HepG2 (cell line): ENCODE measurements around the gene RCE1. TPM values are rescaled to one million over a fixed set of nuclear protein-coding genes. Genes with fewer than 3 reads are reported as not detected.
"Not testable (repeated sequence)": the region's sequence is repeated elsewhere in the genome, so short reads cannot be mapped to it uniquely, and the experiment has no call there.

Source experiments
- ATAC-seq: fragments of 200-7000 bp; cut with Tn5 transposase; 3 replicates; pipeline ENCODE4 v1.9.1; 2020; ENCODE audit warnings: mild to moderate bottlenecking, moderate library complexity
- BruUV-seq: library from RNA; stranded (reverse); fragments of 400-500 nt; replicated peaks from 2 replicates; lab custom pipeline; 2021; lab: Mats Ljungman, UMichigan
- CTCF ChIA-PET: fragments of 300-600 bp; formaldehyde crosslinking; extraction: SDS; loops from one replicate; lab custom pipeline; 2021; ENCODE audit warnings: low total read pairs, inconsistent platforms, low intra/inter-chr PET ratio; lab: Yijun Ruan, JAX
- POLR2A ChIA-PET: fragments of 350-600 bp; sonication (Branson Sonifier 250); formaldehyde crosslinking; loops from one replicate; lab custom pipeline; 2020; ENCODE audit warnings: antibody characterized with exemption, inconsistent platforms; lab: Yijun Ruan, JAX
- DNase-seq: peaks from one replicate; pipeline ENCODE4 v3.0.0-alpha.2; 2015; ENCODE audit warnings: low spot score
- FAIRE-seq: peaks from 3 replicates; lab custom pipeline; 2011; peaks lifted over from hg19 to GRCh38; lab: Jason Lieb, UNC
- H2AFZ ChIP-seq: one replicate; pipeline ENCODE4 v1.6.1; 2011; ENCODE audit warnings: low read length, inconsistent platforms
- H3K27ac ChIP-seq: fragments of 300-600 bp; 3 replicates; pipeline ENCODE4 v1.8.0; 2011; ENCODE audit warnings: mixed run types, mild to moderate bottlenecking, mixed read lengths, low read length, inconsistent platforms; ENCODE audit not compliant: insufficient read depth; ENCODE audit errors: extremely low read length
- H3K27me3 ChIP-seq, 2 experiments: fragments of 200-600 bp in 1 of 2; 2 replicates in 1 of 2; 3 replicates in 1 of 2; pipeline versions ENCODE4 v1.6.0 to v1.8.0; 2011; ENCODE audit warnings: low read length in 2 of 2, mild to moderate bottlenecking in 2 of 2, moderate library complexity in 2 of 2, inconsistent platforms in 1 of 2; ENCODE audit not compliant: insufficient read depth in 2 of 2, control insufficient read depth in 1 of 2
- H3K36me3 ChIP-seq, 2 experiments: fragments of 200-600 bp in 1 of 2; replicated peaks in 1 of 2; 2 replicates in 1 of 2; 3 replicates in 1 of 2; pipeline versions ENCODE4 v1.5.1 to v1.8.0; 2011; ENCODE audit warnings: low read length in 2 of 2, inconsistent platforms in 1 of 2; ENCODE audit not compliant: insufficient read depth in 2 of 2, control insufficient read depth in 1 of 2
- H3K4me1 ChIP-seq: 2 replicates; pipeline ENCODE4 v1.5.1; 2012; ENCODE audit warnings: low read length, inconsistent platforms; ENCODE audit not compliant: insufficient read depth
- H3K4me2 ChIP-seq: 2 replicates; pipeline ENCODE4 v1.6.0; 2011; ENCODE audit warnings: low read depth, low read length, inconsistent platforms
- H3K4me3 ChIP-seq, 3 experiments: fragments of 200-600 bp in 1 of 3; sonication (generic), shearing (Covaris generic) in 1 of 3; replicated peaks in 1 of 3; 2 replicates each; pipeline ENCODE4 v1.5.1; 2011 to 2016; ENCODE audit warnings: low read length in 3 of 3, inconsistent platforms in 2 of 3, low read depth in 2 of 3, mild to moderate bottlenecking in 2 of 3, control low read depth in 1 of 3, mixed read lengths in 1 of 3; ENCODE audit not compliant: insufficient read depth in 1 of 3
- H3K79me2 ChIP-seq: one replicate; pipeline ENCODE4 v1.6.1; 2011; ENCODE audit warnings: low read length, inconsistent platforms; ENCODE audit not compliant: insufficient read depth
- H3K9ac ChIP-seq: 2 replicates; pipeline ENCODE4 v1.6.0; 2011; ENCODE audit warnings: mild to moderate bottlenecking, low read depth, low read length, inconsistent platforms; ENCODE audit not compliant: insufficient read depth
- H3K9me3 ChIP-seq: 2 replicates; pipeline ENCODE4 v1.5.1; 2012; ENCODE audit warnings: mild to moderate bottlenecking, low read length
- H4K20me1 ChIP-seq: 2 replicates; pipeline ENCODE4 v1.6.0; 2011; ENCODE audit warnings: inconsistent platforms, mild to moderate bottlenecking, low read length, moderate library complexity; ENCODE audit not compliant: insufficient read depth
- REXO4 ChIP-seq: sonication (generic); formaldehyde crosslinking; IDR thresholded peaks from 2 replicates; pipeline ENCODE4 v1.8.0; 2022; ENCODE audit warnings: missing genetic modification reagents, mild to moderate bottlenecking, borderline replicate concordance
- TFDP2 ChIP-seq: sonication (generic); formaldehyde crosslinking; IDR thresholded peaks from 2 replicates; pipeline ENCODE4 v1.4.0; 2020; ENCODE audit warnings: missing genetic modification reagents
- ZBTB40 ChIP-seq, 2 experiments: fragments of 450-650 bp in 1 of 2; sonication (generic) in 1 of 2; formaldehyde crosslinking in 1 of 2; IDR thresholded peaks; 2 replicates each; pipeline versions ENCODE4 v1.6.1 to v1.8.0; 2016 to 2022; ENCODE audit warnings: antibody characterized with exemption in 1 of 2, mild to moderate bottlenecking in 1 of 2, missing genetic modification reagents in 1 of 2
- ZMAT3 ChIP-seq: sonication (generic); formaldehyde crosslinking; conservative IDR thresholded peaks from 2 replicates; pipeline ENCODE4 v1.7.0; 2021; ENCODE audit warnings: missing genetic modification reagents
- ZNF503 ChIP-seq: sonication (generic); formaldehyde crosslinking; IDR thresholded peaks from 2 replicates; pipeline ENCODE4 v1.4.0; 2020; ENCODE audit warnings: missing genetic modification reagents
- in situ Hi-C: cut with HindIII; loops from 2 replicates; pipeline ENCODE4 v1.10.0; 2017; ENCODE audit warnings: low pct_unique_long_range_greater_than_20kb; ENCODE audit not compliant: extremely low pct_ligation_motif_present
- intact Hi-C: fragments of 100-400 bp; cut with micrococcal nuclease; formaldehyde crosslinking; loops from one replicate; pipeline ENCODE4 v1.10.0; 2022; ENCODE audit not compliant: unreplicated experiment
- polyA plus RNA-seq, 8 experiments: library from polyadenylated mRNA; depleted of rRNA in 3 of 8; stranded (reverse) in 7 of 8; unstranded in 1 of 8; fragments of >200 nt; fragmentation: Illumina TruSeq in 4 of 8; extraction: Trizol in 4 of 8; gene quantifications; 2 replicates each; pipeline versions ENCODE4 v1.2.1 to v1.2.3, GENCODE V29; 2011 to 2016; ENCODE audit warnings: low read depth in 4 of 8, missing spikeins in 1 of 8, mixed read lengths in 1 of 8; ENCODE audit not compliant: insufficient read depth in 1 of 8
- total RNA-seq, 5 experiments: library from RNA; depleted of rRNA; stranded (reverse); fragments of >200 nt; fragmentation: Illumina TruSeq; extraction: Trizol; gene quantifications; 2 replicates each; pipeline ENCODE4 v1.2.3, GENCODE V29; 2016; ENCODE audit warnings: low read depth in 1 of 5

The RCE1 gene
- total and polyA plus RNA-seq, 2 of the 13 experiments (the other 11 are each of a cell fraction or from before 2014, with no cell fraction given): 22.2 to 22.4 TPM

GRCh38 chr11:66842896-66843775 is at the start of gene RCE1 (continued):
- TF ChIP-seq TFDP2 (CRISPR knock-in tag) (peak; percentile 51; the same call in 1 of the 2 replicates), ZNF503 (CRISPR knock-in tag) (0 out of 2 replicates have a peak, but pooled peaks have one; percentile 26), REXO4 (CRISPR knock-in tag) (0 out of 2 replicates have a peak, but pooled peaks have one; percentile 39), ZMAT3 (CRISPR knock-in tag) (peak; percentile 51; the same call in 1 of the 2 replicates), ZBTB40 (IDR thresholded peaks at IDR 0.05) (no peak), ZBTB40 (CRISPR knock-in tag; IDR thresholded peaks at IDR 0.05) (peak; percentile 85)

- CTCF ChIA-PET, H4K20me1 ChIP-seq, H2AFZ ChIP-seq, H3K79me2 ChIP-seq, H3K36me3 ChIP-seq, POLR2A ChIA-PET, FAIRE-seq, H3K4me2 ChIP-seq, H3K27me3 ChIP-seq, in situ Hi-C loops, BruUV-seq, intact Hi-C loops, DNase-seq, H3K4me3 ChIP-seq, ATAC-seq, H3K27ac ChIP-seq, H3K4me1 ChIP-seq, H3K9ac ChIP-seq, H3K9me3 ChIP-seq: not testable (repeated sequence)
Measured at GRCh38 chr11:66799815-66800214, 43.4 kb upstream of the RCE1 start.
